Measurements from ENCODE around the gene PLS3. TPM values are rescaled to one million over a fixed set of nuclear protein-coding genes. Genes with fewer than 3 reads are reported as not detected.

Gene PLS3
- total RNA-seq, 1 donor from 2014 or later = 1.4 TPM

- no peaks in the 10 kb centered on the region for H3K36me3 Mint-ChIP-seq (ENCODE audit: low read depth)
- intact Hi-C loops (cut with micrococcal nuclease) = no loop called here
Measured at GRCh38 chrX:115581759-115582615, 21.0 kb downstream of the PLS3 start.

GRCh38 chrX:115582616-115583495 is 21.9 kb downstream of the PLS3 start:
- intact Hi-C loops (cut with micrococcal nuclease) = no loop called here
- no peaks in the 10 kb centered on the region for H3K9me3 Mint-ChIP-seq
- no peaks in the 10 kb centered on the region for H3K4me1 Mint-ChIP-seq (ENCODE audit: low read depth)
- no peaks in the 10 kb centered on the region for H3K27me3 Mint-ChIP-seq (ENCODE audit: insufficient read depth)
- DNase-seq (ENCODE audit: low spot score) = no peak
- H3K36me3 Mint-ChIP-seq (ENCODE audit: low read depth) = no peaks in the 10 kb centered on the region
- no peak overlapping the region for H3K4me3 Mint-ChIP-seq
- H3K27ac Mint-ChIP-seq = no peak overlapping the region

More at GRCh38 chrX:115581759-115582615, 21.0 kb downstream of the PLS3 start:
- H3K27ac Mint-ChIP-seq = no peak overlapping the region
- no peaks in the 10 kb centered on the region for H3K4me1 Mint-ChIP-seq (ENCODE audit: low read depth)
- no peaks in the 10 kb centered on the region for H3K9me3 Mint-ChIP-seq
- no peak for DNase-seq (ENCODE audit: low spot score)
- no peaks in the 10 kb centered on the region for H3K27me3 Mint-ChIP-seq (ENCODE audit: insufficient read depth)
- no peak overlapping the region for H3K4me3 Mint-ChIP-seq

GRCh38 chrX:115583496-115584004 is 22.6 kb downstream of the PLS3 start:
- no peak for DNase-seq (ENCODE audit: low spot score)
- Mint-ChIP-seq H3K36me3 (ENCODE audit: low read depth) (no peaks in the 10 kb centered on the region), H3K27ac (peak overlapping the region; percentile 40), H3K4me3 (no peak overlapping the region), H3K9me3 (no peaks in the 10 kb centered on the region), H3K27me3 (ENCODE audit: insufficient read depth) (no peaks in the 10 kb centered on the region), H3K4me1 (ENCODE audit: low read depth) (no peaks in the 10 kb centered on the region)
- intact Hi-C loops (cut with micrococcal nuclease) = loop anchor here (2.0 kb wide), 1 partner anchor 33 kb away; no protein-coding TSS in a partner anchor

GRCh38 chrX:115584696-115585095 is 23.7 kb downstream of the PLS3 start:
- intact Hi-C loops (cut with micrococcal nuclease) = loop anchor here (2.0 kb wide), 1 partner anchor 32 kb away; no protein-coding TSS in a partner anchor
- no peak for DNase-seq (ENCODE audit: low spot score)
- no peak overlapping the region for H3K4me3 Mint-ChIP-seq
- H3K9me3 Mint-ChIP-seq = no peaks in the 10 kb centered on the region
- H3K4me1 Mint-ChIP-seq (ENCODE audit: low read depth) = no peaks in the 10 kb centered on the region
- H3K27me3 Mint-ChIP-seq (ENCODE audit: insufficient read depth) = no peaks in the 10 kb centered on the region
- H3K36me3 Mint-ChIP-seq (ENCODE audit: low read depth) = no peaks in the 10 kb centered on the region
- no peak overlapping the region for H3K27ac Mint-ChIP-seq

GRCh38 chrX:115588179-115588578 is 27.2 kb downstream of the PLS3 start:
- no peaks in the 10 kb centered on the region for H3K27me3 Mint-ChIP-seq (ENCODE audit: insufficient read depth)
- no peak overlapping the region for H3K27ac Mint-ChIP-seq
- intact Hi-C loops (cut with micrococcal nuclease) = no loop called here
- H3K9me3 Mint-ChIP-seq = no peaks in the 10 kb centered on the region
- DNase-seq (ENCODE audit: low spot score) = no peak
- H3K36me3 Mint-ChIP-seq (ENCODE audit: low read depth) = no peaks in the 10 kb centered on the region
- H3K4me1 Mint-ChIP-seq (ENCODE audit: low read depth) = no peaks in the 10 kb centered on the region
- no peak overlapping the region for H3K4me3 Mint-ChIP-seq

- Mint-ChIP-seq H3K27ac (peak overlapping the region; percentile 70), H3K36me3 (ENCODE audit: low read depth) (no peaks in the 10 kb centered on the region), H3K27me3 (ENCODE audit: insufficient read depth) (no peaks in the 10 kb centered on the region), H3K4me1 (ENCODE audit: low read depth) (no peaks in the 10 kb centered on the region), H3K4me3 (no peak overlapping the region), H3K9me3 (no peaks in the 10 kb centered on the region)
- intact Hi-C loops (cut with micrococcal nuclease) = no loop called here
- DNase-seq (ENCODE audit: low spot score) = no peak
Measured at GRCh38 chrX:115589419-115589818, 28.4 kb downstream of the PLS3 start.

- Mint-ChIP-seq H3K27ac (no peak overlapping the region), H3K27me3 (ENCODE audit: insufficient read depth) (no peaks in the 10 kb centered on the region), H3K4me3 (no peak overlapping the region), H3K36me3 (ENCODE audit: low read depth) (no peaks in the 10 kb centered on the region), H3K4me1 (ENCODE audit: low read depth) (no peaks in the 10 kb centered on the region), H3K9me3 (no peaks in the 10 kb centered on the region)
- intact Hi-C loops (cut with micrococcal nuclease) = no loop called here
- no peak for DNase-seq (ENCODE audit: low spot score)
Measured at GRCh38 chrX:115591420-115591819, 30.4 kb downstream of the PLS3 start.

- Mint-ChIP-seq H3K36me3 (ENCODE audit: low read depth) (no peaks in the 10 kb centered on the region), H3K4me3 (no peak overlapping the region), H3K9me3 (no peaks in the 10 kb centered on the region), H3K4me1 (ENCODE audit: low read depth) (no peaks in the 10 kb centered on the region), H3K27ac (no peak overlapping the region), H3K27me3 (ENCODE audit: insufficient read depth) (no peaks in the 10 kb centered on the region)
- no peak for DNase-seq (ENCODE audit: low spot score)
- intact Hi-C loops (cut with micrococcal nuclease) = no loop called here
Measured at GRCh38 chrX:115591856-115592842, 31.2 kb downstream of the PLS3 start.

GRCh38 chrX:115592997-115593734 is 32.2 kb downstream of the PLS3 start:
- Mint-ChIP-seq H3K36me3 (ENCODE audit: low read depth) (no peaks in the 10 kb centered on the region), H3K4me1 (ENCODE audit: low read depth) (no peaks in the 10 kb centered on the region), H3K4me3 (no peak overlapping the region), H3K9me3 (no peaks in the 10 kb centered on the region), H3K27me3 (ENCODE audit: insufficient read depth) (no peaks in the 10 kb centered on the region), H3K27ac (no peak overlapping the region)
- intact Hi-C loops (cut with micrococcal nuclease) = no loop called here
- DNase-seq (ENCODE audit: low spot score) = no peak

GRCh38 chrX:115595049-115595448 is 34.1 kb downstream of the PLS3 start:
- Mint-ChIP-seq H3K27ac (no peak overlapping the region), H3K4me1 (ENCODE audit: low read depth) (no peaks in the 10 kb centered on the region), H3K4me3 (no peak overlapping the region)

GRCh38 chrX:115598556-115598955 is 37.6 kb downstream of the PLS3 start:
- Mint-ChIP-seq H3K9me3 (no peaks in the 10 kb centered on the region), H3K36me3 (ENCODE audit: low read depth) (no peaks in the 10 kb centered on the region), H3K27ac (no peak overlapping the region), H3K27me3 (ENCODE audit: insufficient read depth) (no peaks in the 10 kb centered on the region), H3K4me3 (no peak overlapping the region), H3K4me1 (ENCODE audit: low read depth) (no peaks in the 10 kb centered on the region)
- DNase-seq (ENCODE audit: low spot score) = no peak
- intact Hi-C loops (cut with micrococcal nuclease) = no loop called here

More at GRCh38 chrX:115595049-115595448, 34.1 kb downstream of the PLS3 start:
- Mint-ChIP-seq H3K36me3 (ENCODE audit: low read depth) (no peaks in the 10 kb centered on the region), H3K9me3 (no peaks in the 10 kb centered on the region), H3K27me3 (ENCODE audit: insufficient read depth) (no peaks in the 10 kb centered on the region)
- intact Hi-C loops (cut with micrococcal nuclease) = no loop called here
- DNase-seq (ENCODE audit: low spot score) = no peak
